G401 (cell line): ENCODE measurements around the gene ATXN7L3. TPM values are rescaled to one million over a fixed set of nuclear protein-coding genes. Genes with fewer than 3 reads are reported as not detected.
"Not testable (repeated sequence)": the region's sequence is repeated elsewhere in the genome, so short reads cannot be mapped to it uniquely, and the experiment has no call there.

Experiments
- DNase-seq: peaks from one replicate; pipeline ENCODE4 v3.0.0-alpha.2; 2015; ENCODE audit warnings: low spot score
- in situ Hi-C: cut with HindIII; loops from 2 replicates; pipeline ENCODE4 v1.10.0; 2016; ENCODE audit warnings: low sequenced_read_pairs, mixed read lengths
- total RNA-seq: library from RNA; depleted of rRNA; stranded (reverse); fragments of >200 nt; shearing (Covaris generic); gene quantifications from 2 replicates; pipeline ENCODE4 v1.2.3, GENCODE V29; 2014

Gene ATXN7L3
- total RNA-seq, 1 experiment from 2014 or later = 68.3 TPM

DNA sequence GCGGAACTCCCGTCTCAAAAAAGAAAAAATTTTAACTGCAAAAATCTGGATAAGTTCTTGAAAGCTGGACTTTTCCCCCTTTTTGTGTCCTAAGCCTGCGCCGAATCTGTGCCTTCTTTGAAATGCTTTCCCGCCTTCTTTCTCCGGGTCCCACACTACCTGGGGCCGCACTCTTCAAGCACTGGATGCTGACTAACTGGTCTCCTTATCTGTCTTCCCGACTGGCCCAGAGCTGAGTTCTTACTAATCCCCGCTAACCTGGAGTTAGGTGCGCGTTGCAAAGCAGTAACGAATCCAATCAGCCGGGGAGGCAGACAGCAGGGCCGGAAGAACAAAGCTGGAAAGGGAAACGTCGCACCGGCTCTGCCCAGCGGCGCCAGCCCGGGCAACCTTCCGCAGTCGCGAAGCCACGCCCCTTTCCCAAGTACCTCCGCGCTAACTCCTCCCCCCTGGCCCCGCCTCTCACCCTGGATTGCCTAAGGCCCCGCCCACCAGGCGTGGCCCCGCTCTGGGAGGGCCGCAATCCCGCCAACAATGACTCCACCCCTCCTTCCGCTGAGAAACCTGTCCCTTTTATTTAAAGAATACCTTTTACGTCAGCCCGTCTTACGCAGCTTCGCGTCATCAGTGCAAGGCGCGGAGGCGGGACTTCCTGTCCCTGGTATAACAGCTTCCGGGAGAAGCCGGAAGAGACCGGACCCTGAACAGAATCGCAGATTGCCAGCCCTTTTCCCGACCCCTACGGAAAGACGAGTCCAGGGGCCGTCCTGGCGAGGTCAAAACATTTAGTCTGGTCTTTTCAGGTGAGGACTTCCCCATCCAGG, 13.2 kb downstream of the ATXN7L3 start, which contains the start of gene TMUB2:
TSS of gene TMUB2 (plus strand) at position 666 of the 824 bp plus-strand sequence. CDS start 737 bp downstream, outside the sequence.
- DNase-seq = peak; percentile 100
- in situ Hi-C loops = no loop called here

DNA sequence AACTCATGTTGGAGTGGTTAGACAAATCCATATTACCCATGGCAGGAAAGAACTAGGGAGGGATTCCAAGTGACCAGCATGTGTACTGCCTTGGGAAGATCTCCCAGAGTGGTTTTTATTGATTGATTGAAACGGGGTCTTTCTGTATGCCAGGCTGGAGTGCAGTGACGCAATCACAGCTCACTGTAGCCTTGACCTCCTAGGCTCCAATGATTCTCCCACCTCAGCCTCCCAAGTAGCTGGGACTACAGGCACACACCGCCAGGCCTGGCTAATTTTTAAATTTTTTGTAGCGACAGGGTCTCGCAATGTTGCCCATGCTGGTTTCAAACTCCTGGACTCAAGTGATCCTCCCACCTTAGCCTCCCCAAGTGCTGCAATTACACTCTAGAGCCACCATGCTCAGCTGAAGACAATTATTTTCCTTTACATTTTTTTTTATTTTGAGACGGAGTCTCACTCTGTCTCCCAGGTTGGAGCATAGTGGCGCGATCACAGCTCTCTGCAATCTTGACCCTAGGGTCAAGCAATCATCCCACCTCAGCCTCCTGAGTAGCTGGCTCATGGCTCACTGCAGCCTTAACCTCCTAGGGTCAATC, 15.4 kb downstream of the ATXN7L3 start:
- in situ Hi-C loops = no loop called here
- no peak for DNase-seq

DNA sequence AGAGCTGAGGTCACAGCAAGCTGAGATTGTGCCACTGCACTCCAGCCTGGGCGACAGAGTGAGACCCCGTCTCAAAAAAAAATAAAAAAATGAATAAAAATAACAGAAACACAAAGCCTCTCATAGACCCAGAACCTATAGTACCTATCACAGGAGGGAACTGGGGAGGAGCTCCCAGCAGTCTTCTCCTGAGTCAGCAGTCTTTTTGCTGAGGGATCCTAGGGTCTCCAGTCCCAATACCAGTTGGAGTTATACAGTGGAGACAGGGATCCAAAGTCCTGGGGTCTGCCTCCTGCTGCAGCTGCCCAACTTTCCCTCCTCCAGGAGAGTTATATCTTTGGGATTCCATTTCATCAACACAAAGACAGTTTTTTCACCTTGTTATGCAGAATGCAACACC, 16.7 kb downstream of the ATXN7L3 start:
- in situ Hi-C loops = no loop called here
- DNase-seq = no peak

DNA sequence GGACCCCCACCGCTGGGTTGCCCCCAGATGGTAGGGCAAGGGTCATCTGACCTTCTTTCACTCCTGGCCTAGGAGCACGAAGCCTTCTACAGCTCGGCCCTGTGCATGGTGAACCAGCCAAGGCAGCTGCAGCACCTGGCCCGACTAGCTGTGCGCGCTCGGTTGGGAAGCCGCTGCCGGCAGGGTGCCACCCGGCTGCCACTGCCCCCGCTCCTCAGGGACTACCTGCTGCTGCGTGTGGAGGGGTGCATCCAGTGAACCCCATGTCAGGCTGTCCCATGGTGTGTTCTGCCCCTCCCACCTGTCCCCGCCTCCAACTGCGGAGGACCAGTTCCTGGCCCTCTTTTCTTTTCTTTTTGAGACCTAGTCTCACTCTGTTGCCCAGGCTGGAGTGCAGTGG, 21.6 kb downstream of the ATXN7L3 start:
- in situ Hi-C loops = no loop called here
- DNase-seq = no peak

GRCh38 chr17:44177640-44178039, 22.0 kb downstream of the ATXN7L3 start:
- no peak for DNase-seq
- in situ Hi-C loops = no loop called here

DNA sequence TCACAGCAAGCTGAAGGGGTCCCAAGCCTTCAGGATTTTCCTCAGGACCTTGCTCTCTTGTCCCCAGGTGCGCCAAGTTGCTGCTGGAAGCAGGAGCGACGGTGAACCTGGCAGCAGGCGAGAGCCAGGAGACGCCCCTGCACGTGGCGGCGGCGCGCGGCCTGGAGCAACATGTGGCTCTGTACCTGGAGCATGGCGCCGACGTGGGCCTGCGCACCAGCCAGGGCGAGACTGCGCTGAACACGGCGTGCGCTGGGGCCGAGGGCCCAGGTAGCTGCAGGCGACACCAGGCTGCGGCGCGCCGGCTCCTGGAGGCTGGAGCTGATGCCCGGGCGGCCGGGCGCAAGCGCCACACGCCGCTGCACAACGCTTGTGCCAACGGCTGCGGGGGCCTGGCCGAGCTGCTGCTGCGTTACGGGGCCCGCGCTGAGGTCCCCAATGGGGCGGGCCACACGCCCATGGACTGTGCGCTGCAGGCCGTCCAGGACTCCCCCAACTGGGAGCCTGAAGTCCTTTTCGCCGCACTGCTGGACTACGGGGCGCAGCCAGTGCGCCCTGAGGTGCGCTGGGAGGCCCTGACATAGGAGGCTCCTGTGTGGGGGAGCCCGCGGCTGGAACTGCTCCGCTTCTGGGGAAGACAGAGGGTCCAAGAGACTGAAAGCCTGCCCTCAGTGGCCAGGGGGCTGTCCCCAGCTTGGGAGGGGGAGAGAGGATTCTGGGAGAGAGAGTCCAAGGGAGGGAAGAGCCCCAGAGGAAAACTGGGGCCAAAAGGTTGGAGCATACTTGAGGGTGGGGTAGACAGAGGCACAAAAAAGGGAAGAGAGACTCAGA, 22.8 kb downstream of the ATXN7L3 start:
- DNase-seq = no peak
- in situ Hi-C loops = no loop called here

DNA sequence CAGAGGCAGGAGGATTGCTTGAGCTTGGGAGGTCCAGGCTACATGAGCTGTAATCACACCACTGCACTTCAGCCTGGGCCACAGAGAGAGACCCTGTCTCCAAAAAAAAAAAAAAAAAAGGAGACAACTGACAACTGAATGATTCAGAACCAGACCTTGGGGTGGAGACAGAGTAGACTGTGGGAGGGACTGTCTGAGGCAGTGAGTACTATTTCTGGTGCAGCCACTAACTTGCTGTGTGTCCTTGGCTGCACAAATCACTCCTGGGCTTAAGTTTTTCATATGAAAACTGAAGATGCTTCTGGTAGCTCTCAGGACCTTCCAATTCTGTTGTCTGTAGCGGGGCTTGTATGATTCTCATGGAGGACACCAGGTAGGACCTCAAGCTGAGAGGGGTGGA, 23.4 kb downstream of the ATXN7L3 start:
- in situ Hi-C loops = no loop called here

GRCh38 chr17:44174427-44174826, 25.3 kb downstream of the ATXN7L3 start:
- no peak for DNase-seq
- in situ Hi-C loops = no loop called here

More for the DNA sequence above, 23.4 kb downstream of the ATXN7L3 start:
- DNase-seq = no peak

GRCh38 chr17:44171931-44172455, 27.7 kb downstream of the ATXN7L3 start:
- in situ Hi-C loops = no loop called here
- no peak for DNase-seq

DNA sequence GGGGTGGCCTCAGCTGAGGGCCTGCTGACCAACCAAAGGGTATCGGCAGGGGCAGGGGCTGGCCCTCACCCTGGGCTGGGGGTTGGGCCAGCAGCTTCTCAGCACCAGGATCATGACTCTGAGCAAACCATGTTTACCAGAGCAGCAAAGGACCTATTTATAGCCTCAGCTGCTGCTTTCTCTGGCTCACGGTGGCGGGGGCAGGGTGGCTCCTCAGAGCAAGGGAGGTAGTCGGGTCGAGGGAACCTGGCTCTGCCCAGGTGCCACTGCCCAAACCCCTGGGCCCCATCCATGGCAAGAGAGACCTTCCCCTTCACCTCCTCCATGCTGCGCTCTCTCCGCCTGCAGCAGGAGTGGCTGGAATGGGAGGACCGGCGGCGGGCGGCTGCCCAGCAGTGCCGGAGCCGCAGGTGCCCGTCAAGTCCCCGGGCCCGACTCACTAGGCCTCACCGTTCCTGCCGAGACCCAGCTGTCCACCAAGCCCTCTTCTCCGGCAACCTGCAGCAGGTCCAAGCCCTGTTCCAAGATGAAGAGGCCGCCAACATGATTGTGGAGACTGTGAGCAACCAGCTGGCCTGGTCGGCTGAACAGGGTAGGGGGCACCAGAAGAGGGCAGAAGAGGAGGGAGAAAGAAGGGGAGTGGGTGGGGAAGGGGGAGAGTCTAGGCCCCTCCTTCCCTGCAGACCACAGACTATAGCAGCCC, 29.0 kb downstream of the ATXN7L3 start, which contains the start of gene ASB16:
TSS of gene ASB16 (plus strand) at position 206 of the 703 bp plus-strand sequence. CDS start at position 292, 86 bp downstream.
- in situ Hi-C loops = no loop called here
- peak; percentile 89 for DNase-seq

GRCh38 chr17:44170135-44170498, 29.6 kb downstream of the ATXN7L3 start:
- in situ Hi-C loops = no loop called here
- DNase-seq = no peak

DNA sequence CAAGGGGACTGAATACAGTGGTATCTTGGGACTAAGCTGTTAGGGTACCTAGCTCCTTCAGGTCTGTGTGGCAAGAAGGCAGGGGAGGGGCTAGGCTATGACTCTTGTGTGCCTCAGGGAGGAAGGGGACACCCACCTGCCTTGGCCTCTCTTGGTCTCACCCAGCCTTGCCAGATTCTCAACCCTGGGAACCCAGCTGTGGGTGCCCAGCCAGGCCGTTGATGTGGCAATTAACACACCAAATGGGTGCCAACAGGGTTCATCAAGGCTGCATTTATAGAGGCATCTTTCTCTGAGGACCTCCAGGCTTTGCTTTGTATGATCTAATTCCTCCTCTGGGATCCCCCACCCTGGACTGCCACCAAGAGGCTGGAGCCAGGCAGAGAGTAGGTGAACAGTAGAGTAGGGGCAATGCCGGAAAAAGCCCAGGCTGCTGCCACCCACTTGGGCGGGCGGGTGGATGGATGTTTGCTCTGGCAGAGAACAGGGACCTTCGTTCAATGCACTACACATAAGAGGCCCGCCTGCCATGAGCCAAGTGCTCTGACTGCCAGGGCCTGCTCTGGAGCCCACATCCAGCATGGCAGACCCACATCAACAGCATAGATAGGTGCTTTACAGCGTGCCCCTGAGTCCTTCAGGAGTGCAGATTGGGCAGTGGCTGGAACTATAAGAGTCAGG, 32.4 kb downstream of the ATXN7L3 start:
- no peak for DNase-seq
- in situ Hi-C loops = no loop called here

DNA sequence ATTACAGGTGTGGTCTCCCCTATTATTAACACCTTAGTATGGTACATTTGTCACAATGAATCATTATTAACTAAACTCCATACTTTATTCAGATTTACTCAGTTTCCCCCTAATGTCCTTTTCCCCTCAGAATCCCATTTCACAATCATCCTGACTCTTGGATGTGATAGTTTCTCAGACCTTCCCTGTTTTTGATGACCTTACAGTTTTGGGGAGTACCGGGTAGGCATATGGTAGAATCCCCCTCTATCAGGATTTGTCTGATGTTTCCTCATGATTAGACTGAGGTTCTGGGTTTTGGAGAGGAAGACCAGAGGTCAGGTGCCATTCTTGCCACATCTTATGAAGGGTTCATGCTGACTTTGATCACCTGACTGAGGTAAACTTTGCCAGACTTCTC, 35.2 kb downstream of the ATXN7L3 start:
- DNase-seq = no peak
- in situ Hi-C loops = no loop called here

DNA sequence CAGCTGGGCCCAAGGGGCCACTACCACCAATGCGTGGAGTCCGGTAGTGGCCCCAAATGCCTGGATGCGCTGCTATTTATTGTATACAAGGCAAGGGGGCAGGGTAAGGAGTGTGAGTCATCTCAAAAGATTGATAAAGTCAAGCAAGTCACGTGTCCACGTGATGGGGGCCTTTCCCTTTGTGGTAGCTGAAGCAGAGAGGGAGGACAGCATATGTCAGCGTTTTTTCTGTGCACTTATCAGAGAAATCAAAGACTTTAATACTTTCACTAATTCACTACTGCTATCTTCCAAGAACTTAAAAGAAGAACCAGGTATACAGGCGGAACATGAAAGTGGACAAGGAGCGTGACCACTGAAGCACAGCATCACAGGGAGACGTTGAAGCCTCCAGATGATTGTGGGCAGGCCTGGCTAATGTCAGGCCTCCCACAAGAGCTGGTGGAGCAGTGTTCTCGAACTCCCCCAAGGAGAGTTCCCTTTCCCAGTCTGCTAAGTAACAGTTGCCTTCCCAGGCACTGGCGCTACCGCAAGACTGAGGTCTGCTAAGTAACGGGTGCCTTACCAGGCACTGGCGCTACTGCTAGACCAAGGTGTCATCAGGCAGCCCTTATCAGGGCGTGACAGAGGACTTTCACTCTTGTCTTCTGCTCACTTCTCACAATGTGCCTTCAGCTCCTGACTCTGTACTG, 40.0 kb downstream of the ATXN7L3 start:
- no peak for DNase-seq
- in situ Hi-C loops = no loop called here

- DNase-seq = no peak
- in situ Hi-C loops = no loop called here
These were observed 44.2 kb downstream of the ATXN7L3 start for GRCh38 chr17:44155488-44155887.

DNA sequence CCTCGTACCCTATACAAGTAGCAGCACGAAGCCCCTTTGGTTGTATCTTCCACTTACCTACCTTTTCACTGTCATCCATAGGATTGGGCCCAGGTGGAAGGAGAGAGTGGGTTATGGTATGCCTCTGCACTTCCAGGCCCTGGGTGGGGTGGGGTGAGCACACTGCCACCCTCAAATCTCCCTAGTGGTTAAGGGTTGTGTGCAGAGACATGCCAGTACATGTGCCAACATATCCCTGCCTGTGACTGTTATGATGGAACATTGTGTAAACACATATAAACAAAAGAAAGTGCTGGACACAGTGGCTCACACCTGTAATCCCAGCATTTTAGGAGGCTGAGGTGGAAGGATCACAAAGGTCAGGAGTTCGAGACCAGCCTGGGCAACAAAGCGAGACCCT, 46.8 kb downstream of the ATXN7L3 start:
- in situ Hi-C loops = no loop called here
- no peak for DNase-seq

- no peak for DNase-seq
- in situ Hi-C loops = no loop called here
These were observed 49.8 kb downstream of the ATXN7L3 start for GRCh38 chr17:44149750-44150329.

- DNase-seq, in situ Hi-C loops: not testable (repeated sequence)
These were observed 50.6 kb downstream of the ATXN7L3 start for GRCh38 chr17:44149066-44149465.
